Mucosa of gallbladder (tissue), 1 donor: Measurements from ENCODE around the gene ATP5IF1. TPM values are rescaled to one million over a fixed set of nuclear protein-coding genes. Genes with fewer than 3 reads are reported as not detected.

ENCODE experiments used
- DNase-seq: peaks from one replicate; pipeline ENCODE4 v3.0.0-alpha.2; 2020; ENCODE audit warnings: low spot score
- total RNA-seq: library from RNA; stranded (reverse); gene quantifications from one replicate; pipeline ENCODE4 v1.2.1, GENCODE V29; 2021
- donor health status: DM: no; HTN: no; CAD: no.

ATP5IF1 gene
- total RNA-seq, 1 donor from 2014 or later = 208 TPM

DNA sequence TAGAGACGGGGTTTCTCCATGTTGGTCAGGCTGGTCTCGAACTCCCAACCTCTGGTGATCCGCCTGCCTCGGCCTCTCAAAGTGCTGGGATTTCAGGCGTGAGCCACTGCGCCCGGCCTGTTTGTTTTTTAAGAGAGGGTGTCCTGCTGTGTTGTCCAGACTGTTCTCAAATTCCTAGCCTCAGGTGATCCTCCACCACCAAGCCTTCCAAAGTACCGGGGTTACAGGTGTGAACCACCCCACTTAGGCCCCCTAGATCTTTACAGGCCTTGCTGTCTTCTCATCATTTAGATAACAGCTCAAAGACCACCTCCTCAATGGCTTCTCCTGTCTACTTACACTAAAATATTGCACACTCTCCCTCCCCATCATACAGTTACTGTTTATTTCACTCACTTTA lies 29.7 kb downstream of the ATP5IF1 start:
- no peak for DNase-seq

DNA sequence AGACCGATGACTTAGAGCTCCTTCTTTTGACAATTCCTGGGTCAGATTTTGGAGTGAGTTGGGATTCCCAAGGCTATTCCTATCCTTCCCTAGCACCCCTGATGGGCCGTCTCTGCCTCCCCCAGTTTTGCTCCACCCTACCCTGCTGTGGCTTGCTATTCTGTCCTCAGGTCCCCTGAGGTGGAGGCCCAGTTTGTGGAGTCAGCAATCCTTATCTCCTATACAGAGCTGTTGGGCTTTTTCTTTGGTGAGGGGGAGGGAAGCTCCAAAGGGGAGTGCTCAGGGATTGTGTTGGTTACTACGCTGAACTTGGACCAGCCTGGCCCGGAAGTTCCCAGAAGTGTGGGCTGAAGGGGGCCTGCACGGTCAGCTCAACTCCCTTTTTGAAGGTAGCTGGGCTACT lies 31.0 kb downstream of the ATP5IF1 start:
- no peak for DNase-seq

DNA sequence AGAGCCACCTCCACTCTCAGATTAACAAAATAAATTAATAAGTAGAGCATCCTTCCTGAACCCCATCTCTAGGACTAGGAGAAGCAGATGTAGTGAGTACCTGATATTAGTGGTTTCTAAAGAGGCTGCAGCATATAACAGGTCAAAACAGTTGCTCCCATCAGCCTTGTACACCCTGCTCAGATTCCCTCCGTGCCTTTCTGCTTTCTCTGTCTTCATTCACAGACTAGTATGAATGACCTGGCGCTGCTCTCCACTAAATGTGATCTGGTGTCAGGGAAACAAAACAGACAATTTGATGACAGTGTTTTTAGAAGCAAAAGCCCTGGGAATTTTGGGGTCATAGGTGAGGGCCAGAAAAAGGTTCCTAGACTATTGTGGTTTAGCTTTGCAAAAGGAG lies 31.7 kb downstream of the ATP5IF1 start:
- DNase-seq = no peak

DNA sequence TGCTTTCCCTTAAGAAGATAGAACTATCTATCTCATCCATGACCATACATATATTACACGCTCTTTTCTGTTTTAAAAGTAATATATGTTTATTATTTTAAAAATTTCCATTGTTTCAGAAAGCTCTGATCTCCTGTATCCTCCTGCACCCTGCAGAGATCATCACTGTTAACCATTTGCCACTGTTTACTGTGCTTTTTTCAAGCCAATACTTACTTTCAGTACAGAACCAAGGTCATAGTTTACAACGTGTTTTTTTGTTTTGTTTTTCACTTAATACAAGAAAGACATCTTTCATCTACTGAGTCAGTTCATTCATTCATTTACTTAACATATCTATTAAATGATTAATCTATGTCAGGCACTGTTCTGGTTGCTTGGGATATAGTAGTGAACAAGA lies 33.6 kb downstream of the ATP5IF1 start:
- no peak for DNase-seq

DNA sequence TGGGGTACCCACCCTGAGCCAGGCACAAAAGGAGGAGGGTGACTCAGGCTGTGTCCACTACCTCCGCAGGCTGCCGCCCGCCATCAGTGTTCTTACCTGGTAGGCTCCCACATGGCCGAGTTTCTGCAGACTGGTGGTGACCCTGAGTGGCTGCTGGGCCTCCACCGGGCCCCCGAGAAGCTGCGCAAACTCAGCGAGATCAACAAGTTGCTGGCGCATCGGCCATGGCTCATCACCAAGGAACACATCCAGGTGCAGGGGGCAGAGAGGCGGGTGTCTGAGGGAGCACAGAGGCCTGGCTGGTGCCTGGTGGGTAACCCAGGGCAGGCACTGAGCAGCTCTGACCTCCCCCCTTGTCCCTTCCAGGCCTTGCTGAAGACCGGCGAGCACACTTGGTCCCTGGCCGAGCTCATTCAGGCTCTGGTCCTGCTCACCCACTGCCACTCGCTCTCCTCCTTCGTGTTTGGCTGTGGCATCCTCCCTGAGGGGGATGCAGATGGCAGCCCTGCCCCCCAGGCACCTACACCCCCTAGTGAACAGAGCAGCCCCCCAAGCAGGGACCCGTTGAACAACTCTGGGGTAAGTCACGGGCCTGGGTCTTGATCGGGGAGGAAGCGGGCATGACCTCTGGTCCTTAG lies 36.4 kb downstream of the ATP5IF1 start:
- DNase-seq = no peak

DNA sequence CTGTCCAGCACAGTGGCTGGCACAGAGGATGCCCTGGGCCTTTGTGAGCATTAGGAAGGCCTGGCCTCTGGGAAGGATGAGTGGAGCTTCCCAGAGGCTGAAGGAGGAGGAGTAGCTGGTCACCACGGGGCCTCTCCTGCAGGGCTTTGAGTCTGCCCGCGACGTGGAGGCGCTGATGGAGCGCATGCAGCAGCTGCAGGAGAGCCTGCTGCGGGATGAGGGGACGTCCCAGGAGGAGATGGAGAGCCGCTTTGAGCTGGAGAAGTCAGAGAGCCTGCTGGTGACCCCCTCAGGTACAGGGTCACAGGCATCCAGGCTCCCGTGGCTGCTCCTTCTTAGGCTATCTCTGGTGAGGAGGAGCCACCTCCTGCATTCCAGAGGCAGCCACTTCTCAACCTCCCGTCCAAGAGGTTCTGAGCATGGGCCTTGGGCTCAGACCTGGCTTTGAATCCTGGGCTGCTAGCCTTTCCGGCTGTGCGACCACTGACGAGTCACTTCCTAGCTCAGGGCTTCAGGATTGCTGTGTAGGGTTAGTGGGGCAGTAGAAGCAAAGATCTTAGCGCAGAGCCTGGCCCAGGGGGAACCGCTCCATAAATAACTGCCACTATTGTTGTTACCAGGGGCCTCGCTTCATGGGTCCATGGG lies 37.4 kb downstream of the ATP5IF1 start:
- DNase-seq = no peak

DNA sequence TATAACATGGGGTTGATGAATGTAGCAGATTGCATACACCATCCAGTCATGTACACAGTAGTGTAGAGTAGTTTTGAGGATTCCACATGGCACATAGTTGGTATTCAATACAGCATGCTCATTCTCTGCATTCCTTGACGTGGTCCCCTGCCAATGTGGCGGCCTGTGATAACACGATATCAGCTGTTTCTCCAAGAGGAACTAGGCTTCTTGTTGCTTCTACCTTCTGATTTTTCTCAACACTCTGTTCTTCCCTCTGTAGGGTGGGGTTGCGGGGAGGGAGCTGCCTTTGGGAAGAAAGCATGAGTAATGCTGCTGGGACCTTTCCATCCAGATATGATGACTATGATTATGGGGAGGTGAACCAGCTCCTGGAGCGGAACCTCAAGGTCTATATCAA lies 42.8 kb downstream of the ATP5IF1 start:
- no peak for DNase-seq

DNA sequence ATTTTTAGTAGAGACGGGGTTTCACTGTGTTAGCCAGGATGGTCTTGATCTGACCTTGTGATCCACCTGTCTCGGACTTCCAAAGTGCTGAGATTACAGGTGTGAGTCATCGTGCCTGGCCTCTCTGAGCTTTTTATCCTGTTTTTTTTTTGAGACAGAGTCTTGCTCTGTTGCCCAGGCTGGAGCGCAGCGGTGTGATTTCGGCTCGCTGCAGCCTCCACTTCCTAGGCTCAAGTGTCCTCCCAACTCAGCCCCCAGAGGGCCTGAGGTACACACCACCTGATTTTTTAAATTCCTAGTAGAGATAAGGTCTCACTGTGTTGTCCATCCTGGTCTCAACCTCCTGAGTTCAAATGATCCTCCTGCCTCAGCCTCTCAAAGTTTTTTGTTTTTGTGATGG lies 43.8 kb downstream of the ATP5IF1 start:
- DNase-seq = no peak

DNA sequence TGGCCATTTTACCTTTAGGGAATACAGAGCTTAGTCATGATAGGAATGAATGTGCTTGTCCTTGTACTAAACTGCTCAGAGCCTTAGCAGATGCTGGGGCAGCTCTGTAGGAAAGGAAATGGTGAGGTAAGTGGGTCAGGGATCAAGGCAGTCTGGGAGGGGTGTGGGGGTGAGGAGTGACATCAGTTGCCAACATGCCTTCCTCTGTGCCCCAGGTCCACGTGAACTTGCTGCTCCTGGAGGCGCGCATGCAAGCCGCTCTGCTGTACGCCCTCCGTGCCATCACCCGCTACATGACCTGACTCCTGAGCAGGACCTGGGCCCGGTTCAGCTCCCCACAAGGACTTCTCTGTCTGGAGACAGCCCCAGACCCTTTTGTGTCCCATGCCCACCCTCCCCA lies 44.6 kb downstream of the ATP5IF1 start:
- DNase-seq = no peak

DNA sequence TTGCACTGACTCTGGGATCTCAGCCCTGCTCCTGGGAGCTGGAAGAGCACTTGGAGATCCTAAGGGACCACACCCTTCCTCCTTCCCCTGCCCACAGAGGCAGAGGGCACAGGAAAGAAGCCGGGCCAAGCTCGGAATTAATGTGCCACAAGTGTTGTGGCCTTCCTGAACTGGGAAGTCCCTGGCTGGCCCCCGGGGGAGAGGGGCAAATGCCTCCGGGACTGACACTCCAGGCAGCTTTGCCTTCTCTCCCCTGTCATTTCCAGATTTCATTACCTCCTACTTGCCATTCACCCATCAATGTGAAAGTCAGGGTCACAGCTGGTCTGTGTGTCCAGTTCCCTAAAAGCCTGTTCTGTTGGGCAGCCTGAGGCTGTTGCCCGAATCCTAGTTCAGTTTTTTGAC lies 45.1 kb downstream of the ATP5IF1 start:
- DNase-seq = no peak

DNA sequence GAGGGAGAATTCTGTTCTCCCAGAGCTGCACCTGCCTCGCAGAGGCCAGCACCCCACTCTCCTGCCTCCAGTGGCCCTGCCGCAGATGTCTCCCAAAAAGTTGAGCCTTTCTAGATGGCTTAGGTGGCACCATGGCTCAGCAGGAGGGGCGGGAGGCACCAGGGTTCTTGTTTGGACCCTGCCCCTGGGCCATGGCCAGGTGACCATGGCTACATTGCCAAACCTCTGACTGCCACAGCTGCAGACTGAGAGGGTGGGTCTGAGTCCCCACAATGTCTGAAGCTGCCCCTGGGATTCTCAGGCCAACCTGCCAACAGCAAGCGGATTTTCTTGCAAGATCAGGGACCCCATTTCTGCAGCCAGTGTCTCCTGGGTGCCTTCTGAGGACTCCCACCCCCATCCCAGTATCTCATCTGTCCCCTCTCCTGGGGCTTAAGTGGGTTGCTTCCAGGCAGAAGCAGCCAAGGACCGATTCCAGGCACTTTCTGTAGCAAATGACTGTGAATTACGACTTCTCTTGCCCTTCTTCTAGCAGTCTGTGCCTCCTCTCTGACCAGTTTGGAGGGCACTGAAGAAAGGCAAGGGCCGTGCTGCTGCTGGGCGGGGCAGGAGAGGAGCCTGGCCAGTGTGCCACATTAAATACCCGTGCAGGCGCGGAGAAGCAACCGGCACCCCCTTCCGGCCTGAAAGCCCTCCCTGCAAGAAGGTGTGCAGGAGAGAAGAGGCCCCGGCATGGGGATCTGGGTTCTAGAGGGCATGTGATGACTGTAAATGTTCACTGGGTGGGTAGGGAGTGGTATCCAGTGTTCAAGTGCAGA lies 45.9 kb downstream of the ATP5IF1 start:
- no peak for DNase-seq

DNA sequence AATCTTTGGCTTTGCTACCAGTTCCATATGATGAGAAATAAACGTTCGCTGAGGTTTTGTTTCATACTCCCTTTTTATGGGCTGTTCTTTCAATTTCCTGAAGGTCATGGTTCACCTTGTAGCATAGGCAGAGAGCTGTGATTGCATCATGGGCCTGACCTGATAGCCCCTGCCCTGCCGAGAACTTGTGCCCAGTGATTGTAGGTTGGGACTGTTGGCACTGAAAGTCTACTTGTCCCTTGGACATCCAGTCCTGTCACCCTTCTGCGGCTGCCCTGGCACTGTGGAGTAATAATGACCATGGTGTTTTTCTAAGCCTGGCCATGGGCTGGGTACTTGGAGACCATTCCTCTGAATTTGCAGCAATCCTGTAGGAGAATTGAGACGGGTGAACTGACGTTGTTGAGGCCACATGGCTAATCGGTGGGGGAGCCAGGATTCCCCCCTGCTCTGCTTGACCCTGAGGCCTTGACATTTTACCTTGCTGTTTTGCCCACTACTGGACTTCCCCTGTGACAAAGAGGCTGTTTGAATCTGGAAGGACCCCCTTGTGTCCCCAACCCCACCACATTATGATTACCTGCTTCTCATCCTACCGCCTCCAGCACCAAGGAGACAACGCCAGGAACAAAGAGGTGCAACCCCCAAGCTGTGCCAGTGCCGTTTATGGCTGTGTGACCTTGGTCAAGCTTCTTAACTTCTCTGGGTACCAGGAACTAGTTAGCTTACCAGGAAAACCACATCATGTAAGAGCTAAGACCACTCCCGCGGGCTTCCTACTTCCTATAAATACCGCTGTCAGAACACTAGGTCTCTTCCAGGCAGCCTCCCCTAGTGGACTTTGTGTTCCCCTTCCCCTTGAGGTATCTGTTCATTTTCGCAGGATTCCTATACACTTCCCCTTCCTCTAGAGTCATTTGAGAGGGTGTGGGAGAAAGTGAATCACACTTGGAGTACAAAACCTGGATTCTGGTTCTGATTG lies 46.8 kb downstream of the ATP5IF1 start:
- DNase-seq = no peak

DNA sequence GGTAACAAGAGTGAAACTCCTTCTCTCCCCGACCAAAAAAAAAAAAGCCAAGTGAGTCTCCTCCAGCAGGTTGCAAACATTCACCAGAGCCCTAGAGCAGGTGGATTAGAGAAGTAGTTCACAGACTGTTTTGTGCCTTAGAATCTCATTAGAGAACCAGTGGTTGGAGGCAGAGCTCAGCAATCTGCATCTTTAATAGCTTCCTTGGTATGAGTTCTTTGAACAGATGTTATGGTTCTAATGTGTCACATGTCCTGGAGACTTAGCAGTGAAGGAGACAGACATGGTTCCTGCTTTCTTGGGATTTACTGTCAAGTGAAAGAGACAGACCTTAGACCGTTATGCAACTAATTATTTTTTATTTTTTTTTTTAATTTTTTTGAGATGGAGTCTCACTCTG lies 50.2 kb downstream of the ATP5IF1 start:
- DNase-seq = no peak

Other genes with a start within 250 kb of the ATP5IF1 start
- gene EYA3, start 147.5 kb upstream of the ATP5IF1 start, total RNA-seq = 19.0 TPM
- gene PTAFR, start 59.4 kb upstream of the ATP5IF1 start, total RNA-seq = 9.8 TPM
- 61.9 TPM for gene DNAJC8, start 3.1 kb upstream of the ATP5IF1 start, total RNA-seq
- gene SESN2, start 23.4 kb downstream of the ATP5IF1 start, total RNA-seq = 19.6 TPM
- 13.1 TPM for gene MED18, start 92.9 kb downstream of the ATP5IF1 start, total RNA-seq
- gene PHACTR4, start 133.6 kb downstream of the ATP5IF1 start, total RNA-seq = 36.5 TPM